Neural cell (in vitro differentiated cells): ENCODE data around the gene RAD9A.

Experiments
- EP300 ChIP-seq: fragments of 450-650 bp; conservative IDR thresholded peaks from 2 replicates; pipeline ENCODE4 v1.6.1; 2014; ENCODE audit warnings: antibody characterized with exemption, mild to moderate bottlenecking, moderate library complexity; ENCODE audit not compliant: poor library complexity, severe bottlenecking
- EZH2 ChIP-seq: fragments of 200-600, 300-800 bp; shearing (Covaris generic), sonication (generic); IDR thresholded peaks from 2 replicates; pipeline ENCODE4 v1.6.1; 2014; ENCODE audit warnings: antibody characterized with exemption, low read length, borderline replicate concordance, mild to moderate bottlenecking; ENCODE audit not compliant: insufficient read depth, poor library complexity, severe bottlenecking
- POLR2AphosphoS5 ChIP-seq: IDR thresholded peaks from 2 replicates; pipeline ENCODE4 v1.6.1; 2012
- RAD21 ChIP-seq: fragments of 450-650 bp; conservative IDR thresholded peaks from 2 replicates; pipeline ENCODE4 v1.6.1; 2014; ENCODE audit warnings: antibody characterized with exemption, mild to moderate bottlenecking, moderate library complexity
- TAF1 ChIP-seq: IDR thresholded peaks from 2 replicates; pipeline ENCODE4 v1.6.1; 2012; ENCODE audit warnings: low read depth
- TF ChIP-seq, protein P1 (sequence below): fragments of 450-650 bp; IDR thresholded peaks from 2 replicates; pipeline ENCODE4 v1.5.1; 2014; ENCODE audit warnings: antibody characterized with exemption, mild to moderate bottlenecking, moderate library complexity; ENCODE audit not compliant: poor library complexity, severe bottlenecking
- TF ChIP-seq, protein P2 (sequence below): IDR thresholded peaks from 2 replicates; pipeline ENCODE4 v1.6.1; 2012; ENCODE audit warnings: borderline replicate concordance

DNA sequence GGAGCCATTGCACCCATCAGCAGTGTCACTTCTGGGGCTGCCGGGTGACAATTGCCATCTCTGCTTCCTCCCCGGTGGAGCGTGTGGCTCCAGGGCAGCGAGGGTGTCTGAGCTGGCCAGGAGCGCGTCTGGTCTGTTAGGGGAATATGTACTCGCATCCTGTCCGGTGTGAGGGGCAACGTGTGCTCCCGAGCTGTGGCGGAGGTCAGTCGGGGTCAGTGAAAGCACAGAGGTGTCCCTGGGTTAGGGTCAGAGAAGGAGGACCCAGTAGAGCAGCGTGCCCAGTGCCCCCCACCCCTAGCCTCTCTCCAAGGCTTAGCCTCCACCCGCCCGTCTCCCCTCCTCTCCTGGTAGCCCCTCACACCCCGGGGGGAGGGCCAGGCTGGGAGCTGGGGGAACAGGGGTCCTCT, 19.9 kb upstream of the RAD9A start:
- TF ChIP-seq, protein P1, sequence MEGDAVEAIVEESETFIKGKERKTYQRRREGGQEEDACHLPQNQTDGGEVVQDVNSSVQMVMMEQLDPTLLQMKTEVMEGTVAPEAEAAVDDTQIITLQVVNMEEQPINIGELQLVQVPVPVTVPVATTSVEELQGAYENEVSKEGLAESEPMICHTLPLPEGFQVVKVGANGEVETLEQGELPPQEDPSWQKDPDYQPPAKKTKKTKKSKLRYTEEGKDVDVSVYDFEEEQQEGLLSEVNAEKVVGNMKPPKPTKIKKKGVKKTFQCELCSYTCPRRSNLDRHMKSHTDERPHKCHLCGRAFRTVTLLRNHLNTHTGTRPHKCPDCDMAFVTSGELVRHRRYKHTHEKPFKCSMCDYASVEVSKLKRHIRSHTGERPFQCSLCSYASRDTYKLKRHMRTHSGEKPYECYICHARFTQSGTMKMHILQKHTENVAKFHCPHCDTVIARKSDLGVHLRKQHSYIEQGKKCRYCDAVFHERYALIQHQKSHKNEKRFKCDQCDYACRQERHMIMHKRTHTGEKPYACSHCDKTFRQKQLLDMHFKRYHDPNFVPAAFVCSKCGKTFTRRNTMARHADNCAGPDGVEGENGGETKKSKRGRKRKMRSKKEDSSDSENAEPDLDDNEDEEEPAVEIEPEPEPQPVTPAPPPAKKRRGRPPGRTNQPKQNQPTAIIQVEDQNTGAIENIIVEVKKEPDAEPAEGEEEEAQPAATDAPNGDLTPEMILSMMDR: no peak
- no peak for TF ChIP-seq RAD21
- TF ChIP-seq POLR2AphosphoS5: no peak
- TF ChIP-seq, protein P2, sequence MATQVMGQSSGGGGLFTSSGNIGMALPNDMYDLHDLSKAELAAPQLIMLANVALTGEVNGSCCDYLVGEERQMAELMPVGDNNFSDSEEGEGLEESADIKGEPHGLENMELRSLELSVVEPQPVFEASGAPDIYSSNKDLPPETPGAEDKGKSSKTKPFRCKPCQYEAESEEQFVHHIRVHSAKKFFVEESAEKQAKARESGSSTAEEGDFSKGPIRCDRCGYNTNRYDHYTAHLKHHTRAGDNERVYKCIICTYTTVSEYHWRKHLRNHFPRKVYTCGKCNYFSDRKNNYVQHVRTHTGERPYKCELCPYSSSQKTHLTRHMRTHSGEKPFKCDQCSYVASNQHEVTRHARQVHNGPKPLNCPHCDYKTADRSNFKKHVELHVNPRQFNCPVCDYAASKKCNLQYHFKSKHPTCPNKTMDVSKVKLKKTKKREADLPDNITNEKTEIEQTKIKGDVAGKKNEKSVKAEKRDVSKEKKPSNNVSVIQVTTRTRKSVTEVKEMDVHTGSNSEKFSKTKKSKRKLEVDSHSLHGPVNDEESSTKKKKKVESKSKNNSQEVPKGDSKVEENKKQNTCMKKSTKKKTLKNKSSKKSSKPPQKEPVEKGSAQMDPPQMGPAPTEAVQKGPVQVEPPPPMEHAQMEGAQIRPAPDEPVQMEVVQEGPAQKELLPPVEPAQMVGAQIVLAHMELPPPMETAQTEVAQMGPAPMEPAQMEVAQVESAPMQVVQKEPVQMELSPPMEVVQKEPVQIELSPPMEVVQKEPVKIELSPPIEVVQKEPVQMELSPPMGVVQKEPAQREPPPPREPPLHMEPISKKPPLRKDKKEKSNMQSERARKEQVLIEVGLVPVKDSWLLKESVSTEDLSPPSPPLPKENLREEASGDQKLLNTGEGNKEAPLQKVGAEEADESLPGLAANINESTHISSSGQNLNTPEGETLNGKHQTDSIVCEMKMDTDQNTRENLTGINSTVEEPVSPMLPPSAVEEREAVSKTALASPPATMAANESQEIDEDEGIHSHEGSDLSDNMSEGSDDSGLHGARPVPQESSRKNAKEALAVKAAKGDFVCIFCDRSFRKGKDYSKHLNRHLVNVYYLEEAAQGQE: no peak
- TF ChIP-seq EZH2: no peak
- TF ChIP-seq EP300: no peak
- no peak for TF ChIP-seq TAF1
